D721Med (cell line): Measurements from ENCODE around the gene PLCG2.
"Not testable (repeated sequence)": the region's sequence is repeated elsewhere in the genome, so short reads cannot be mapped to it uniquely, and the experiment has no call there.

Experiments
- DNase-seq: peaks from one replicate; pipeline ENCODE4 v3.0.0; 2011; ENCODE audit warnings: low spot score; ENCODE audit not compliant: insufficient read length
- FAIRE-seq: peaks from 2 replicates; lab custom pipeline; 2011; peaks lifted over from hg19 to GRCh38; lab: Jason Lieb, UNC
- CTCF ChIP-seq: IDR thresholded peaks from 2 replicates; pipeline ENCODE4 v1.5.1; 2012; ENCODE audit warnings: mild to moderate bottlenecking, control low read depth; ENCODE audit not compliant: insufficient read depth; ENCODE audit errors: missing control alignments

The PLCG2 gene

GRCh38 chr16:81868057-81868748, 89.1 kb downstream of the PLCG2 start:
- TF ChIP-seq CTCF, result no peak
- DNase-seq (no peak), FAIRE-seq (no peak)

- no peak for DNase-seq
- no peak for FAIRE-seq
- no peak for TF ChIP-seq CTCF
Measured at GRCh38 chr16:81869326-81869725, 90.2 kb downstream of the PLCG2 start.

GRCh38 chr16:81873206-81873605, 94.1 kb downstream of the PLCG2 start:
- TF ChIP-seq CTCF, result no peak
- no peak for DNase-seq
- FAIRE-seq, result no peak

GRCh38 chr16:81873843-81874752, 95.0 kb downstream of the PLCG2 start:
- FAIRE-seq (no peak), DNase-seq (no peak)
- TF ChIP-seq CTCF, result peak; percentile 53

- no peak for DNase-seq
- FAIRE-seq, result no peak
- TF ChIP-seq CTCF, result no peak
Measured at GRCh38 chr16:81875461-81875860, 96.4 kb downstream of the PLCG2 start.

- TF ChIP-seq CTCF, result no peak
- FAIRE-seq (no peak), DNase-seq (no peak)
Measured at GRCh38 chr16:81876273-81876900, 97.3 kb downstream of the PLCG2 start.

DNA sequence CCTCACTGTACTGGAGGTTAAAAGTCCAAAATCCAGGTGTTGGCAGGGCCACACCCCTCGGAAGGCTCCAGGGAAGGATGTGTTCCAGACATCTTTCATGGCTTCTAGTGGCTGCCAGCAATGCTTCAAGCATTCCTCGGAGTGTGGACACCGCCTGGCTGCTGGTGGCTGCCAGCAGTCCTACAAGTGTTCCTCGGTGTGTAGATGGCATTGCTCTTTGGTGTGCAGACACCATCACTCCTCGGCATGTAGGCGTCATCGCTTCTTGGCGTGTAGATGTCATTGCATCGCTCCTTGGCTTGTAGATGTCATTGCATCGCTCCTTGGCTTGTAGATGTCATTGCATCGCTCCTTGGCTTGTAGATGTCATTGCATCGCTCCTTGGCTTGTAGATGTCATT, 98.4 kb downstream of the PLCG2 start:
- not testable (repeated sequence) for DNase-seq, FAIRE-seq
